ENCODE measurements around the gene LCN2. TPM values are rescaled to one million over a fixed set of nuclear protein-coding genes. Genes with fewer than 3 reads are reported as not detected.

Gene LCN2
- total RNA-seq, 1 donor: not detected

DNA sequence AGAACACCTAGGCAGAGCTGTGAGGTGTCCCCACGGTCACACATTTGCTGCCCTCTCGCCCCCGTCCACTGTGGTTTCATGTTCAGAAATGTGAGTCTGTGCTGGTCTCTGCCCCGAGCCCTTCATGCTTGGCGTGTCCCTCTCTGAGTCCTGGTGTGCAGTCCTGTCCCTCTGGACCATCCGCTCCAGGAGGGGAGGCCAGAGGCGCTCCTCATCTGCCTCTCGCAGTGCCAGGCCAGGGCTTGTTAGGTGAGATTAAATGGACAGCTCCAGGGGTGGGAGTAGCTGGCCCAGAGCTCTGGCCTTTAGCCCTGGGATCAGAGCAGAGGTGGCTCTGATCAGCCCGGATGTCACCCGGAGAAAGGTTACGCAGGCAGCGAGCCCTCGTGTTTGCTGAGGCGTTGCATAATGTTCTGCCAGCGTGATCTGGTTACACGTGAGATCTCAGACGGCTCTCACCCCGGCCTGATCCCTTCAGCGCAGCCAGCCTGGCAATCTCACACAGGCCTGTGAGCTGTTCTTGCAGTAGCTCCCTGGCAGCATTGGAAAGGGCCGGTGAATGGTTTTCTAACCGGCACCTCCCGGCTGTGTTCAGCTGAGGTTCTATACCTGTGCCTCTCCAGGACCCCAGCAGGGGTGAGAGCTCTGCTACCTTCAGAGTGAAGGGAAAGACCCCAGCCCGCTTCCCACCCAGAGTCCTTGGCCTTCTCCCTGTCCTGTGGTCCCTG, 46.2 kb upstream of the LCN2 start:
- H3K4me3 ChIP-seq (ENCODE audit: low read depth, low read length): no peak overlapping the region
- no peak for DNase-seq (ENCODE audit: low read depth)
- TF ChIP-seq, protein P1, sequence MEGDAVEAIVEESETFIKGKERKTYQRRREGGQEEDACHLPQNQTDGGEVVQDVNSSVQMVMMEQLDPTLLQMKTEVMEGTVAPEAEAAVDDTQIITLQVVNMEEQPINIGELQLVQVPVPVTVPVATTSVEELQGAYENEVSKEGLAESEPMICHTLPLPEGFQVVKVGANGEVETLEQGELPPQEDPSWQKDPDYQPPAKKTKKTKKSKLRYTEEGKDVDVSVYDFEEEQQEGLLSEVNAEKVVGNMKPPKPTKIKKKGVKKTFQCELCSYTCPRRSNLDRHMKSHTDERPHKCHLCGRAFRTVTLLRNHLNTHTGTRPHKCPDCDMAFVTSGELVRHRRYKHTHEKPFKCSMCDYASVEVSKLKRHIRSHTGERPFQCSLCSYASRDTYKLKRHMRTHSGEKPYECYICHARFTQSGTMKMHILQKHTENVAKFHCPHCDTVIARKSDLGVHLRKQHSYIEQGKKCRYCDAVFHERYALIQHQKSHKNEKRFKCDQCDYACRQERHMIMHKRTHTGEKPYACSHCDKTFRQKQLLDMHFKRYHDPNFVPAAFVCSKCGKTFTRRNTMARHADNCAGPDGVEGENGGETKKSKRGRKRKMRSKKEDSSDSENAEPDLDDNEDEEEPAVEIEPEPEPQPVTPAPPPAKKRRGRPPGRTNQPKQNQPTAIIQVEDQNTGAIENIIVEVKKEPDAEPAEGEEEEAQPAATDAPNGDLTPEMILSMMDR (IDR thresholded peaks at IDR 0.05; ENCODE audit: insufficient read depth, low read depth, low read length): no peak

DNA sequence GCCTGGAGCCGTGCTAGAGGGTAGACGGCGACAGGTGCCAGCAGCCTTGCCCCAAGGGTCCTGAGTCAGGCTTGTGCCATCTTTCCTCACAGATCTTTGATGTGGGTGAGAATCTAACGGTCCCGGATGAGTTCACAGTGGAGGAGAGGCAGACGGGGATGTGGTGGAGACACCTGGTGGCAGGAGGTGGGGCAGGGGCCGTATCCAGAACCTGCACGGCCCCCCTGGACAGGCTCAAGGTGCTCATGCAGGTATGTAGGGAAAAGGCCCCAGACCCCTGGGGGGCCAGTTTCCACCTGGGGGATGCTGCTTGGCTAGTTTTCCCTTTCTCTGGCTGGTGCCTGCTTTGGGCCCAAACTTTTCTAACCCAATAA, 45.7 kb upstream of the LCN2 start:
- H3K4me3 ChIP-seq (ENCODE audit: low read depth, low read length): no peak overlapping the region
- TF ChIP-seq, protein P1 (IDR thresholded peaks at IDR 0.05; ENCODE audit: insufficient read depth, low read depth, low read length): peak; percentile 19
- DNase-seq (ENCODE audit: low read depth): no peak

DNA sequence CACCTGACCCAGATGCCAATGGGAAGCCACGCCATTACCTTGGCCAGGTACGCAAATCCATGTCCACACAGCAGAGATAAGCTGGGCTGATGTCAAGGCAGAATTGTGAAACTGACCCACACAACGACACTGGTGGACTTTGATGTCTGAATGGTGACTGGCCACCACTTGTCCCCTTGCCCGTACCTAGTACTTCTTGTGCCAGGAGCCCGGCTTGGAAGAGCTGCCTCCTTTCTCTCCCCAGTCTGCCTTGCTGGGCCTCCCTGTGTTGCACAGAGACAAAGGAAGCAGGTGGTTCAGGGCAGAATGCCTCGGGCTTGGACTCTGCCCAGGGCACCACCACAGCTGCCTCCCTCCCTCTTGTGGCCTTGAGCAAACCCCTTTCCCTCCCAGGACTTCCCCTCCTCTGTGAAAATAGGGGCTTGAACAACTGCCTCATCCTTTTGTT, 45.1 kb upstream of the LCN2 start:
- H3K4me3 ChIP-seq (ENCODE audit: low read depth, low read length): no peak overlapping the region
- no peak for DNase-seq (ENCODE audit: low read depth)
- TF ChIP-seq, protein P1 (IDR thresholded peaks at IDR 0.05; ENCODE audit: insufficient read depth, low read depth, low read length): no peak

DNA sequence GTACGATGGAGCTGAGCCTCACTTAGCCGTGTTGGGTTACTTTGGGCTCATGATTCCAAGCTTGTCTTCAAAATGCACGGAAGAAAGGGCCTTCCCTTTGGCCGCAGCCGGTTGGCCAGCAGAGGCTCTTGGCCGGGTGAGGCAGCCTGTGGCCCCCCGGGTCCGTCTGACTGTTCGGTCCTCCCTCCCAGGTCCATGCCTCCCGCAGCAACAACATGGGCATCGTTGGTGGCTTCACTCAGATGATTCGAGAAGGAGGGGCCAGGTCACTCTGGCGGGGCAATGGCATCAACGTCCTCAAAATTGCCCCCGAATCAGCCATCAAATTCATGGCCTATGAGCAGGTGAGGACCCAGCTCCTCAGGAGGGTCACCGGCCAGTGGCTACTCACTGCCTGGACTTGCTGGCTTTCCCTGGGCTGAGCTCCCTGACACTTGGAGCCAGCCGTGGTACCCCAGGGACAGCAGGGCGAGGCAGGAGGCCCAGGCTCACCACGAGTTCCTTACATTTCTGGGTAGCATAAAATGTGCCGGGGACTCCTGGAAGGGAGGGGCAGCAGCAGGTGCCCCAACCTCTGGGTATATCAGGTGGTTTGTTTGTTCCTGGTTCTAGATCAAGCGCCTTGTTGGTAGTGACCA, 43.6 kb upstream of the LCN2 start:
- H3K4me3 ChIP-seq (ENCODE audit: low read depth, low read length): no peak overlapping the region
- no peak for DNase-seq (ENCODE audit: low read depth)
- TF ChIP-seq, protein P1 (IDR thresholded peaks at IDR 0.05; ENCODE audit: insufficient read depth, low read depth, low read length): no peak

DNA sequence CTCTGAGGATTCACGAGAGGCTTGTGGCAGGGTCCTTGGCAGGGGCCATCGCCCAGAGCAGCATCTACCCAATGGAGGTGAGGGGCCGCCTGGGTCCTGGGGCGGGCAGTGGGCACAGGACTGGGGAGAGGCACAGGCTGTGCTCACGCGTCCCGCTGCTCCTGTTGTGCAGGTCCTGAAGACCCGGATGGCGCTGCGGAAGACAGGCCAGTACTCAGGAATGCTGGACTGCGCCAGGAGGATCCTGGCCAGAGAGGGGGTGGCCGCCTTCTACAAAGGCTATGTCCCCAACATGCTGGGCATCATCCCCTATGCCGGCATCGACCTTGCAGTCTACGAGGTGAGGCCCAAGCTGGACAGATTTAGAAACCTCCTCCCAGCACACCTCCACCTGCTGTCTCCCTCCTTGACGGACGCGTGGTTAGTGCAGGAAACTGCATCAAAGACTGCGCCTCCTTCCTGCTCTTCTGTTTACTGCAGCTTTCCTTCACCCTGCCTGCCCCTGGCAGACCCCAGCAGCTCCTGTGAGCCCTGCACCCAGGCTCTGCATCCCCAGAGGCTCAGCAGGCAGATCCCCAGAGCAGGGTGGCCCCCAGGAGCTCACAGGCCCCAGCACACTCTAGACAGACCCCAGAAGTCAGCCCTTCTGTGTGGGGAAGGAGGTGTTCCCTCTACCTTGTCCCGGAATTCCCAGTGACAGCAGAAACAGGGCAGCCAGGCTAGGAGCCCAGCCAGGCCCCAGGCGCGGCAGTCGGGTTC, 42.9 kb upstream of the LCN2 start:
- TF ChIP-seq, protein P1 (IDR thresholded peaks at IDR 0.05; ENCODE audit: insufficient read depth, low read depth, low read length): no peak
- H3K4me3 ChIP-seq (ENCODE audit: low read depth, low read length): no peak overlapping the region
- DNase-seq (ENCODE audit: low read depth): no peak

DNA sequence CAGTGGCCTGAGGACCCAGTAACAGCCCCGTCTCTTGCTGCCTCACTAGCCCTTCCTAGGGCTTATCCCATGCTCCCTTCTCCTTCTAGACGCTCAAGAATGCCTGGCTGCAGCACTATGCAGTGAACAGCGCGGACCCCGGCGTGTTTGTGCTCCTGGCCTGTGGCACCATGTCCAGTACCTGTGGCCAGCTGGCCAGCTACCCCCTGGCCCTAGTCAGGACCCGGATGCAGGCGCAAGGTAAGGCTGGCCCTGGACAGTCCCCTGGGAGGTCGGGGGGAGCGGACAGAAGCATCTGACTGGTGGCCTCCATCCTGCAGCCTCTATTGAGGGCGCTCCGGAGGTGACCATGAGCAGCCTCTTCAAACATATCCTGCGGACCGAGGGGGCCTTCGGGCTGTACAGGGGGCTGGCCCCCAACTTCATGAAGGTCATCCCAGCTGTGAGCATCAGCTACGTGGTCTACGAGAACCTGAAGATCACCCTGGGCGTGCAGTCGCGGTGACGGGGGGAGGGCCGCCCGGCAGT, 42.2 kb upstream of the LCN2 start:
- DNase-seq (ENCODE audit: low read depth): no peak
- TF ChIP-seq, protein P1 (IDR thresholded peaks at IDR 0.05; ENCODE audit: insufficient read depth, low read depth, low read length): no peak
- H3K4me3 ChIP-seq (ENCODE audit: low read depth, low read length): no peak overlapping the region

Data from fibroblast of villous mesenchyme (primary cell).